Measurements from ENCODE around the gene HAPLN2.
A peak's percentile ranks its signal among the peaks of the same experiment; 100 is the strongest.

Gene HAPLN2

DNA sequence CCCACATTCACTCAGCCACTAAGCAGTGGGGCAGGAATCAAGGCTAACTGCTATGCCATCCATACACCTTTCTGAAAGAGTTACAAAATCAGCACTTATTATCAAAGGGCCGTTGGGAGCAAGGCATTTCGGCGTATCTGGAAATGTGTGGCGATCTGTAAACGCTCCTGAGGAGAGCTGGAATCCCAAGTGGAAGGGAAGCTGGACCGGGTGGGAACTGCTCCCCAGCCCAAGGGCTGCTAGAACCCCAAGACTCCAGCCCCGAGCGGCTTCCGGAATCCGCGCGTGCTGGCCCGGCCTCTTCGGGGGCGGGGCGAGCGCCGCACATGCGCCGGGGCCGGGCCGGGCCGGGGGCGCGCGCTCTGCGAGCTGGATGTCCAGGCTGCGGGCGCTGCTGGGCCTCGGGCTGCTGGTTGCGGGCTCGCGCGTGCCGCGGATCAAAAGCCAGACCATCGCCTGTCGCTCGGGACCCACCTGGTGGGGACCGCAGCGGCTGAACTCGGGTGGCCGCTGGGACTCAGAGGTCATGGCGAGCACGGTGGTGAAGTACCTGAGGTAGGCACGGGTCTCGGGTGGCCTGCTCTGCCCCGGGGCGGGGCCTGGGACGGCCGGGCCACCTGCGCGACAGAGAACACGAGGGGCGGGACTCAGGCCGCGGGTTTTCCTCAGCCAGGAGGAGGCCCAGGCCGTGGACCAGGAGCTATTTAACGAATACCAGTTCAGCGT lies 27.6 kb upstream of the HAPLN2 start, which contains the start of gene NAXE:
TSS of gene NAXE (plus strand) at position 345 of the 726 bp plus-strand sequence. CDS start at position 374, 29 bp downstream.
- H3K27ac ChIP-seq (ENCODE audit: extremely low read depth, low read depth, low read length), result peak within 1 kb of the TSS; percentile 83
- CTCF ChIA-PET, result interaction anchor here (0.6 to 2.2 kb wide), 20 partner anchors 8 to 235 kb away, joined by 3 to 13 read pairs (median 4); partner anchors contain the start of genes GPATCH4 and HAPLN2
- POLR2A ChIA-PET, result interaction anchor here (0.8 to 2.1 kb wide), 11 partner anchors 8 to 139 kb away, joined by 3 to 17 read pairs (median 4); partner anchors contain the start of genes GPATCH4 and MEF2D
- no peaks in the 10 kb centered on the region for H3K4me1 ChIP-seq (ENCODE audit: control insufficient read depth, insufficient read depth, low read length)
- H3K9me3 ChIP-seq (ENCODE audit: control insufficient read depth, insufficient read depth, low read depth, low read length), result no peaks in the 10 kb centered on the region
- H3K36me3 ChIP-seq (ENCODE audit: control insufficient read depth in 2 of 2, insufficient read depth in 1 of 2, low read length in 2 of 2), result peaks cover 0 to 43% of the 10 kb centered on the region in 2 experiments; a peak in 1 of 3 replicates
- peak within 1 kb of the TSS; percentile 85 for H3K4me3 ChIP-seq (ENCODE audit: low read depth, low read length)
- TF ChIP-seq ZNF416 (tag by site-specific recombination; IDR thresholded peaks at IDR 0.05) (no peak), SALL2 (tag by site-specific recombination; IDR thresholded peaks at IDR 0.05; ENCODE audit: borderline replicate concordance) (no peak), ZNF423 (tag by site-specific recombination; IDR thresholded peaks at IDR 0.05) (no peak), ZNF140 (tag by site-specific recombination; IDR thresholded peaks at IDR 0.05) (no peak), ZNF843 (tag by site-specific recombination; IDR thresholded peaks at IDR 0.05) (peak; percentile 13; the same call in 1 of the 2 replicates), ZNF214 (tag by site-specific recombination; IDR thresholded peaks at IDR 0.05; ENCODE audit: borderline replicate concordance) (no peak), ZBTB48 (tag by site-specific recombination; IDR thresholded peaks at IDR 0.05) (no peak), SP3 (tag by site-specific recombination; IDR thresholded peaks at IDR 0.05) (peak; percentile 74), INSM2 (tag by site-specific recombination; IDR thresholded peaks at IDR 0.05) (no peak), ZNF121 (tag by site-specific recombination; IDR thresholded peaks at IDR 0.05) (0 out of 2 replicates have a peak, but pooled peaks have one; percentile 27), MZF1 (tag by site-specific recombination; IDR thresholded peaks at IDR 0.05; ENCODE audit: borderline replicate concordance) (no peak), ZNF785 (tag by site-specific recombination; IDR thresholded peaks at IDR 0.05) (no peak), ZNF248 (tag by site-specific recombination; IDR thresholded peaks at IDR 0.05) (no peak), ZNF701 (tag by site-specific recombination; IDR thresholded peaks at IDR 0.05) (no peak), SP2 (tag by site-specific recombination; IDR thresholded peaks at IDR 0.05) (peak; percentile 61), HOXA7 (CRISPR knock-in tag; IDR thresholded peaks at IDR 0.05; ENCODE audit: borderline replicate concordance) (no peak), ZXDB (tag by site-specific recombination; IDR thresholded peaks at IDR 0.05) (peak; percentile 65), ZNF560 (tag by site-specific recombination; IDR thresholded peaks at IDR 0.05; ENCODE audit: borderline replicate concordance) (no peak), ZNF704 (tag by site-specific recombination; IDR thresholded peaks at IDR 0.05) (no peak), ZBTB8A (tag by site-specific recombination; IDR thresholded peaks at IDR 0.05) (peak; percentile 76), ZNF211 (tag by site-specific recombination; IDR thresholded peaks at IDR 0.05; ENCODE audit: low read depth) (no peak), ZNF350 (tag by site-specific recombination; IDR thresholded peaks at IDR 0.05) (no peak), ZSCAN23 (tag by site-specific recombination; IDR thresholded peaks at IDR 0.05) (0 out of 2 replicates have a peak, but pooled peaks have one; percentile 13), MYNN (tag by site-specific recombination; IDR thresholded peaks at IDR 0.05; ENCODE audit: borderline replicate concordance) (no peak), ZNF580 (tag by site-specific recombination; IDR thresholded peaks at IDR 0.05) (peak; percentile 12; the same call in 1 of the 2 replicates), ZNF76 (tag by site-specific recombination; IDR thresholded peaks at IDR 0.05; ENCODE audit: borderline replicate concordance, low read depth) (no peak), WT1 (tag by site-specific recombination; IDR thresholded peaks at IDR 0.05) (no peak), GLI2 (tag by site-specific recombination; IDR thresholded peaks at IDR 0.05; ENCODE audit: borderline replicate concordance, low read depth) (no peak), TCF7L2 (IDR thresholded peaks at IDR 0.05; ENCODE audit: borderline replicate concordance, low read depth, low read length) (no peak)
- TF ChIP-seq, protein P1, sequence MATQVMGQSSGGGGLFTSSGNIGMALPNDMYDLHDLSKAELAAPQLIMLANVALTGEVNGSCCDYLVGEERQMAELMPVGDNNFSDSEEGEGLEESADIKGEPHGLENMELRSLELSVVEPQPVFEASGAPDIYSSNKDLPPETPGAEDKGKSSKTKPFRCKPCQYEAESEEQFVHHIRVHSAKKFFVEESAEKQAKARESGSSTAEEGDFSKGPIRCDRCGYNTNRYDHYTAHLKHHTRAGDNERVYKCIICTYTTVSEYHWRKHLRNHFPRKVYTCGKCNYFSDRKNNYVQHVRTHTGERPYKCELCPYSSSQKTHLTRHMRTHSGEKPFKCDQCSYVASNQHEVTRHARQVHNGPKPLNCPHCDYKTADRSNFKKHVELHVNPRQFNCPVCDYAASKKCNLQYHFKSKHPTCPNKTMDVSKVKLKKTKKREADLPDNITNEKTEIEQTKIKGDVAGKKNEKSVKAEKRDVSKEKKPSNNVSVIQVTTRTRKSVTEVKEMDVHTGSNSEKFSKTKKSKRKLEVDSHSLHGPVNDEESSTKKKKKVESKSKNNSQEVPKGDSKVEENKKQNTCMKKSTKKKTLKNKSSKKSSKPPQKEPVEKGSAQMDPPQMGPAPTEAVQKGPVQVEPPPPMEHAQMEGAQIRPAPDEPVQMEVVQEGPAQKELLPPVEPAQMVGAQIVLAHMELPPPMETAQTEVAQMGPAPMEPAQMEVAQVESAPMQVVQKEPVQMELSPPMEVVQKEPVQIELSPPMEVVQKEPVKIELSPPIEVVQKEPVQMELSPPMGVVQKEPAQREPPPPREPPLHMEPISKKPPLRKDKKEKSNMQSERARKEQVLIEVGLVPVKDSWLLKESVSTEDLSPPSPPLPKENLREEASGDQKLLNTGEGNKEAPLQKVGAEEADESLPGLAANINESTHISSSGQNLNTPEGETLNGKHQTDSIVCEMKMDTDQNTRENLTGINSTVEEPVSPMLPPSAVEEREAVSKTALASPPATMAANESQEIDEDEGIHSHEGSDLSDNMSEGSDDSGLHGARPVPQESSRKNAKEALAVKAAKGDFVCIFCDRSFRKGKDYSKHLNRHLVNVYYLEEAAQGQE (tag by site-specific recombination; IDR thresholded peaks at IDR 0.05), result no peak
- TF ChIP-seq, protein P2, sequence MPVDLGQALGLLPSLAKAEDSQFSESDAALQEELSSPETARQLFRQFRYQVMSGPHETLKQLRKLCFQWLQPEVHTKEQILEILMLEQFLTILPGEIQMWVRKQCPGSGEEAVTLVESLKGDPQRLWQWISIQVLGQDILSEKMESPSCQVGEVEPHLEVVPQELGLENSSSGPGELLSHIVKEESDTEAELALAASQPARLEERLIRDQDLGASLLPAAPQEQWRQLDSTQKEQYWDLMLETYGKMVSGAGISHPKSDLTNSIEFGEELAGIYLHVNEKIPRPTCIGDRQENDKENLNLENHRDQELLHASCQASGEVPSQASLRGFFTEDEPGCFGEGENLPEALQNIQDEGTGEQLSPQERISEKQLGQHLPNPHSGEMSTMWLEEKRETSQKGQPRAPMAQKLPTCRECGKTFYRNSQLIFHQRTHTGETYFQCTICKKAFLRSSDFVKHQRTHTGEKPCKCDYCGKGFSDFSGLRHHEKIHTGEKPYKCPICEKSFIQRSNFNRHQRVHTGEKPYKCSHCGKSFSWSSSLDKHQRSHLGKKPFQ (tag by site-specific recombination; IDR thresholded peaks at IDR 0.05), result peak; percentile 70; the same call in 1 of the 2 replicates
